K562 (cell line): ENCODE results near the gene ILDR1. TPM values are rescaled to one million over a fixed set of nuclear protein-coding genes. Genes with fewer than 3 reads are reported as not detected.

ENCODE experiments used
- AFF4 ChIP-seq: sonication (generic); formaldehyde crosslinking; IDR thresholded peaks from 2 replicates; pipeline ENCODE4 v1.8.0; 2023; ENCODE audit warnings: mild to moderate bottlenecking, missing genetic modification reagents
- GATAD2B ChIP-seq: fragments of 450-650 bp; IDR thresholded peaks from 2 replicates; pipeline ENCODE4 v1.6.1; 2017; ENCODE audit warnings: mild to moderate bottlenecking, borderline replicate concordance
- KDM1A ChIP-seq, 2 experiments: fragments of 450-650 bp; IDR thresholded peaks; 2 replicates each; pipeline ENCODE4 v1.6.1; 2016; ENCODE audit warnings: mild to moderate bottlenecking in 2 of 2
- ZFX ChIP-seq: sonication (generic); formaldehyde crosslinking; IDR thresholded peaks from 2 replicates; pipeline ENCODE4 v1.8.0; 2022; ENCODE audit warnings: mild to moderate bottlenecking, missing genetic modification reagents, moderate library complexity
- polyA plus RNA-seq, 8 experiments: library from polyadenylated mRNA; depleted of rRNA in 4 of 8; stranded (reverse) in 5 of 8; unstranded in 3 of 8; fragments of >200 nt; fragmentation: Nextera tagmentation in 2 of 8; fragmentation: Illumina TruSeq in 1 of 8; extraction: Ambion mirVana in 2 of 8; extraction: Trizol in 1 of 8; gene quantifications; 2 replicates each; pipeline versions ENCODE4 v1.2.1 to v1.2.3, GENCODE V29; 2011 to 2014; ENCODE audit warnings: inconsistent platforms in 1 of 8, missing spikeins in 1 of 8
- total RNA-seq, 7 experiments: library from RNA; depleted of rRNA in 6 of 7; stranded (reverse); fragments of >200 nt in 6 of 7; fragmentation: Illumina TruSeq in 2 of 7; extraction: Trizol in 2 of 7; gene quantifications; 2 replicates each; pipeline versions ENCODE4 v1.2.1 to v1.2.3, GENCODE V29; 2011 to 2021; ENCODE audit warnings: low replicate concordance in 1 of 7
- TF ChIP-seq, protein P1 (sequence below): fragments of 450-650 bp; formaldehyde crosslinking; IDR thresholded peaks from 2 replicates; pipeline ENCODE4 v1.4.0; 2020; ENCODE audit warnings: mild to moderate bottlenecking

Gene ILDR1
- total and polyA plus RNA-seq, 9 of the 15 experiments (the other 6 are each of a cell fraction or from before 2014, with no cell fraction given) = 0.04 TPM; not detected in 8

DNA sequence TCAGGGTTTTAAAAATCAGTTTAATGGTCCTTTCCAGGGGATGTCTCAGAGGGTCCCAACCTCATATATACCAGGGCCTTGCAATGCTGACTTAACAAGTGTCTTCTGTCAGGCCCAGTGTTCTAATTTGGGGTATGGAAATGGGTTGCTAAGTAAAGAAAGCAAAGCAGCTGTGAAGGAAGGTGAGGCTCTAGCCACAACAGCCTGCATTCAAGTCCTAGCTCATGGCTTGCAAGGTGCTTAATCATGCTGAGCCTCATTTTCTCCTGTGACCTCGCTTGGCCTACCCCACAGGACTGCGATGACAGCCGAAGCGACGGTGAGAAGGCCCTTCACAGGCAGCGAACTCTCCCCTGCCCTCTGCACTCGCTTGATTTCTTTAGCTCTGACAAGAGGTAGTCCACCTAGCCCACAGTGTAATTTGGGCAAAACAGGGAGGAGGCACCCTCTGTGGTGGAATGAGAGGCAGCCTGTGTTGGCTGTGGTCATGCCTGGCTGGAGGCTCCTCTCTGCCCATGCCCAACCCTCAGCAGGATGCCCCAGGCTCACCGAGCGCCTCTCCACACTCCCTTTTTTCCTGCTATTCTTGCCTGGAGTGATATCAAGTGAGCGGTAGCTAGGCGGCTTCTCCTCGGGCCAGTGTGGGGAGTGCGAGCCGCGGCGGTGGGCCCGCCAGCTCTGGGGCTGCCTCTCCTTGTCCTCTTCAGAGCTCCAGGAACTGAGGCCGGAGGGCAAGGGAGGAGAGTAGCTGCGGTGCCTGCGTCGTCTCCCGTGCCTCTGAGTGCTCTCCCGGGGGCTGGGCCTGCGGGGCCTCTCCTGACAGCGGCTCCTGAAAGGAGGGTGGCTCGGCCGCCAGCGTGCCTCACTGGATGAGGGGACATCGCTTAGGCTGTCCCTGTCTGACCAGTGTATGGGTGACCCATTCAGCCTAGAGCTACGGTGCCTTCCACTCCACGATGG lies 29.2 kb downstream of the ILDR1 start (continued):
- no peak for TF ChIP-seq AFF4
- TF ChIP-seq, protein P1, sequence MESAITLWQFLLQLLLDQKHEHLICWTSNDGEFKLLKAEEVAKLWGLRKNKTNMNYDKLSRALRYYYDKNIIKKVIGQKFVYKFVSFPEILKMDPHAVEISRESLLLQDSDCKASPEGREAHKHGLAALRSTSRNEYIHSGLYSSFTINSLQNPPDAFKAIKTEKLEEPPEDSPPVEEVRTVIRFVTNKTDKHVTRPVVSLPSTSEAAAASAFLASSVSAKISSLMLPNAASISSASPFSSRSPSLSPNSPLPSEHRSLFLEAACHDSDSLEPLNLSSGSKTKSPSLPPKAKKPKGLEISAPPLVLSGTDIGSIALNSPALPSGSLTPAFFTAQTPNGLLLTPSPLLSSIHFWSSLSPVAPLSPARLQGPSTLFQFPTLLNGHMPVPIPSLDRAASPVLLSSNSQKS (CRISPR knock-in tag) = no peak
- TF ChIP-seq KDM1A (IDR thresholded peaks at IDR 0.05) = no peak
- TF ChIP-seq ZFX = no peak
- TF ChIP-seq GATAD2B = no peak
